Left renal pelvis (tissue), 4 donors: ENCODE data around the gene AKAP8L. TPM values are rescaled to one million over a fixed set of nuclear protein-coding genes. Genes with fewer than 3 reads are reported as not detected.
"Not testable (repeated sequence)": the region's sequence is repeated elsewhere in the genome, so short reads cannot be mapped to it uniquely, and the experiment has no call there.

Source experiments
- DNase-seq, 4 donors: peaks; one replicate each; pipeline ENCODE4 v3.0.0-alpha.2; 2013; ENCODE audit warnings: low read depth in 4 of 4, low spot score in 3 of 4
- polyA plus RNA-seq, 4 donors: library from polyadenylated mRNA; unstranded; fragments of 120-200 nt; gene quantifications; one replicate each; pipeline ENCODE4 v1.2.1, GENCODE V29; 2013; ENCODE audit not compliant: insufficient read length in 4 of 4

AKAP8L gene
- polyA plus RNA-seq, 4 donors, result 83.5 to 126 (median 113) TPM

- DNase-seq, result no peak
These were observed 3.0 kb upstream of the AKAP8L start for GRCh38 chr19:15421721-15422260.

- no peak for DNase-seq
These were observed 2.4 kb upstream of the AKAP8L start for GRCh38 chr19:15421136-15421695.

- DNase-seq, result no peak
These were observed 731 bp upstream of the AKAP8L start for GRCh38 chr19:15419413-15420025.

DNA sequence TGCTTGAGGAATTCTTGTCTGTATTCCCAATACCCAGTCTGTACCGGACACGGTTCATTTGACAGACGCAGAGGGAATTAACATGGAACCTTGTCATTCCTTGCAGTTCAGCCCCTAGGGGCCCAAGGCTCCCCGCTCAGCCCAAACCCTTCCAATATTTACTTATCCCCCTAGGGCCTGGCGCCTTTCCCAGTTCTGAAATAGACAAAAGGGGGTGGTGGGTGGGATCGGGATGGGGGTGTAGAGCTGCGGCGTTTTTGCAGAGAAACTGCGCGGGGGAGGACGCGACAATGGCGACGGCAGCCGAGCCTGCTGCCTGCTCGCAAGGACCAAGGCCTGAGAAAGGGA lies 583 bp downstream of the AKAP8L start:
- DNase-seq, result peak in 1 of 4 donors; percentile 25

DNA sequence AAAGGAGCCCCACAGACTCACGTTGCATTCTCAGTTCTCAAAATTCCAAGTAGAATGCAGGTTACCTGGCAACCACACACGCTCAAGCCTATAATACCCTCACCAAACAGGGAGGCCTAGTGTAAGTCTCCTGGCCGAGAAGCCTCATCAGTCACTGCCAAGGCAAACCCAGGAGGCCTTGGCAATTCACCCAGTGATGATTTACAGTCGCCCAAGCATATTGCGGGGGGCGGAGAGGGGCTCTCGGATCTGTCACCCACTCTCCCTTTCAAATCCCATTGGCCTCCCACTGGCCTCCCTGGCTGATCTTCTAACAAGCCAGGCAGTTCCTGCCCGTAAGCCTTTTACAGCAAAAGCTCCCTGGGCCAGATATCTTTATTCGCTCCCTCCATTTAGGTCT lies 1.1 kb downstream of the AKAP8L start:
- DNase-seq, result no peak

DNA sequence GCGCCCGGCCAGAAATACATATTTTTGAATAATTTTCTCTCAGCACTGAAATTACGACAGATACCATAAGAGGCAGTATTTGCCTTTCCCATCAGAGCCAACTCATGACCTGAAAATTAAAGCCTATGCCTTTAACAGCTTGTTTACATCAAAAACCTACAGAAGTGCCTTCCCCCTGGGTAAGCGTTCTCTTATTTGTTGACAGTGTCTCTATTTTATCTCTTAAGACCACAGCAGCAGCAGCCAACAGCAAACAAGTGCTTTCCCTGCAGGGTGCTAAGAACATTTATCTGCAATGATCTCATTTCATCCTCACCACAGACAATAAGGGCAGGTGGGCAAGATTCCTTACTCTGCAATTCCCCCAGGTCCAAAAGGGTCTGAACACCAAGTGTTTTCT lies 6.0 kb downstream of the AKAP8L start:
- no peak for DNase-seq

GRCh38 chr19:15411351-15411750 lies 7.4 kb downstream of the AKAP8L start:
- DNase-seq, result not testable (repeated sequence)

- no peak for DNase-seq
These were observed 14.0 kb downstream of the AKAP8L start for GRCh38 chr19:15404780-15405211.

GRCh38 chr19:15404097-15404779 lies 14.6 kb downstream of the AKAP8L start:
- DNase-seq, result no peak

- DNase-seq, result no peak
These were observed 15.6 kb downstream of the AKAP8L start for GRCh38 chr19:15403151-15403531.

DNA sequence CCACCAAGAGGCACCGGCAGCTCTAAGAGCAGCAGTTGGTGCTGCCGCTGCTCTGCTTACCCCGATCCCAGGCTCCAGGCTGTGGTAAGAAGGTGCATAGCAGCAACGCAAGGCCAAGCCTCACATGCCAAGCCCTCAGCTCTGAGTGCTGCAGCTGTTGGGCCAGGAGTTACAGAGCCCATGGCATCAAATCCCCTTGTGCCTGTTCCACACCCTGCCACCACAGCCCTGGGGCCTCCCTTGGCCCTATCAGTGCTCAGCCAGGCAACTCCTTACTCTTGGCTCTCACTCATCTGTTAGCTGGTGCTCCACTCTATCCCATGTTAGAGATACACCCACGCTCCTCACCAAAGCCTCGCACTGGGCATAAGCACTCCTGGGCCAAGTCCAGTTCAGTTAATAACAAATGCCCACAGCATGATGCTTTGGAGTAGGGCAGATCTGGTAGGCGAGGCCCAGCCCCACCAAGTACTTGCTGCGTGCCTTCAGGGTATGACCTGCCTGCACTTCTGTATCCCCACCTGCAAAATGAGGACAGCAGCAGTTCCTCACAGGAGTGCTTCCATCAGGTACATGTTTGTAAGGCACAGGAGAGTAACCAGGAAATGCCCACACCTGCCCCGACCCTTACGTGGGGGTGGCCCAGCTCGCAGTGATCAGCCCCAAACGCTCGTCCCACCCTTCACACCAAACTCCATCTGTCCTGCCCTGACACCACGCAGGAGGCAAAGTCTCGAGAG lies 16.2 kb downstream of the AKAP8L start:
- no peak for DNase-seq

- DNase-seq, result no peak
These were observed 17.4 kb downstream of the AKAP8L start for GRCh38 chr19:15401397-15401710.

- no peak for DNase-seq
These were observed 18.0 kb downstream of the AKAP8L start for GRCh38 chr19:15400521-15401396.

- DNase-seq, result no peak
These were observed 19.2 kb downstream of the AKAP8L start for GRCh38 chr19:15399635-15400034.

- DNase-seq, result no peak
These were observed 19.6 kb downstream of the AKAP8L start for GRCh38 chr19:15399234-15399515.

DNA sequence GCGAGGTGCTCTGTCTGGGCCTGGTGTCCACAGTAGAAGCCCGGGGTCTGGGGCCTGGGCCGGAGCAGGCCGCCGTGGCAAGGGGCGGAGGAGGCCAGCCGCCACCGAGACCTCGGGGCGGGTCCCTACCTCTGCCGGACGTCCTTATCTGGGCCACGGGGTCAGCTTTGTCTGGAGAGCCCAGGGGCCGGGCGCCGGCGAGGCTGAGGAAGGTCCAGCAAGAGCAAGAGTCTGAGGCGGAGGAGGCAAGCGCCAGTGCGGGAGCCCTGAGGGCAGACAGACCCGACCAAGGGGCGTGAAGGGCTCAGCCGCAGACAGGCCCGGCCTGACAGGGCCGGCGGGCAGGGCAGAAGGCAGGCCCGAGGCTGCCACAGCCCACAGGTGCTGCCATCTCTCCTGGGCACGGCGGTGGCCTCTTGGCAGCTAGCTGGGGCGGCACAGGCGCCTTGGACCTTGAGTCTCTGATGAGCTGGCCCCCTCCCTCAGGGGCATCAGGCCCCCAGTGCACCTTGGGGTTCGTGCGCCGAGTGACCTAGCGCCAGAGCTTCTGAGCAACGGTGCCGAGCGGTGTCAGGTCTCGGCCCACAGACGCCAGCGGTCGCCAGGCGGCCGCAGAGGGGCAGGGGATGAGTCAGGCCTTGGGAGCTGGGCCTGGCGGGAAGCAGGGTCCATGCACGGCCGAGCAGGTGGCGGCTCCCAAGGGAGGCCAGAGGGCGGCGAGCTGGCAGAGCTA lies 20.1 kb downstream of the AKAP8L start:
- no peak for DNase-seq

- DNase-seq, result no peak
These were observed 21.0 kb downstream of the AKAP8L start for GRCh38 chr19:15397782-15398181.

DNA sequence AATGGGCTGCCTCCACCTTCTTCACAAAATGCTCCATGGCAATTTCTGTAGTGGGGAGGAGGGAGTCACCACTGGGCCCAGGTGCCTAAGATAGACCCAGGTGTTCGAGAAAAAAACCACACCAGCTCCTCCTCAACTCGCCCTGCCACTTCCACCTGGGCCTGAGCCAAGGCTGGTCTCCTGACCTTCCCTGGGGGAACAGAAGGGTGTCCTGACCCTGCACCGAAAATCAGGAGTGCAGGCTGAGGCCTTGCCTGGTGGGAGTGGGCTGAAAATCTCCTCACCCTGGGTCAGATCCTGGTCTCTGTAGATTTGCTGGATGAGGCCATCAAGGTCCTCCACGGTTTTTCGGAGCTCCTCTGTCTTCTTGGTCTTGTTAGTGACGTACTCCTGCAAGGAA lies 21.6 kb downstream of the AKAP8L start:
- DNase-seq, result no peak

- DNase-seq, result no peak
These were observed 22.4 kb downstream of the AKAP8L start for GRCh38 chr19:15396436-15396835.

GRCh38 chr19:15395251-15395650 lies 23.5 kb downstream of the AKAP8L start:
- not testable (repeated sequence) for DNase-seq
